HFFc6 (cell line): ENCODE data around the gene ANKRD40. TPM values are rescaled to one million over a fixed set of nuclear protein-coding genes. Genes with fewer than 3 reads are reported as not detected.

Experiments used
- DNase-seq: peaks from one replicate; pipeline ENCODE4 v3.0.0-alpha.2; 2018
- H3K27ac Mint-ChIP-seq: 2 replicates; pipeline ENCODE4 v1.8.0; 2020; ENCODE audit warnings: mild to moderate bottlenecking, mixed read lengths
- H3K27me3 Mint-ChIP-seq: 2 replicates; pipeline ENCODE4 v1.8.0; 2021; ENCODE audit warnings: mild to moderate bottlenecking, moderate library complexity, mixed read lengths; ENCODE audit not compliant: insufficient read depth
- H3K36me3 Mint-ChIP-seq: 2 replicates; pipeline ENCODE4 v1.8.0; 2021; ENCODE audit warnings: low read depth, mixed read lengths
- H3K4me1 Mint-ChIP-seq: 2 replicates; pipeline ENCODE4 v1.8.0; 2020; ENCODE audit warnings: low read depth, mixed read lengths
- H3K4me3 Mint-ChIP-seq: 2 replicates; pipeline ENCODE4 v1.8.0; 2020; ENCODE audit warnings: mild to moderate bottlenecking, moderate library complexity, mixed read lengths
- H3K9me3 Mint-ChIP-seq: 2 replicates; pipeline ENCODE4 v1.8.0; 2020; ENCODE audit warnings: mild to moderate bottlenecking, mixed read lengths
- CTCF ChIP-seq: fragments of 200-600 bp; sonication (generic); IDR thresholded peaks from 2 replicates; pipeline ENCODE4 v1.5.0; 2021; ENCODE audit warnings: antibody characterized with exemption, mild to moderate bottlenecking
- total RNA-seq, 6 experiments: library from RNA; stranded (reverse); fragmentation: NEBNext Ultra II Directional; extraction: Animal tissue kit (Norgen Biotek cat#: 25700); gene quantifications; 2 replicates in 1 of 6; 3 replicates in 5 of 6; pipeline ENCODE4 v1.2.3, GENCODE V29; 2021

The ANKRD40 gene
- total RNA-seq, 6 experiments from 2014 or later: 43.1 to 48.4 (median 46.6) TPM

GRCh38 chr17:50661795-50662391 lies 45.8 kb downstream of the ANKRD40 start:
- no peaks in the 10 kb centered on the region for H3K9me3 Mint-ChIP-seq
- DNase-seq: peak; percentile 88
- H3K27ac Mint-ChIP-seq: peak overlapping the region; percentile 96
- peak overlapping the region; percentile 71 for H3K4me3 Mint-ChIP-seq
- peaks cover 2% of the 10 kb centered on the region; the same call in 1 of the 2 replicates for H3K27me3 Mint-ChIP-seq
- peaks cover 9% of the 10 kb centered on the region; the same call in 1 of the 2 replicates for H3K36me3 Mint-ChIP-seq
- no peak for TF ChIP-seq CTCF
- peaks cover 51% of the 10 kb centered on the region for H3K4me1 Mint-ChIP-seq

GRCh38 chr17:50661348-50661747 lies 46.4 kb downstream of the ANKRD40 start:
- peak overlapping the region; percentile 71 for H3K4me3 Mint-ChIP-seq

GRCh38 chr17:50660887-50661345 lies 46.8 kb downstream of the ANKRD40 start:
- Mint-ChIP-seq H3K4me3 (peak overlapping the region; percentile 71), H3K4me1 (peaks cover 50% of the 10 kb centered on the region), H3K27ac (peak overlapping the region; percentile 96), H3K9me3 (no peaks in the 10 kb centered on the region), H3K36me3 (peaks cover 9% of the 10 kb centered on the region; the same call in 1 of the 2 replicates), H3K27me3 (peaks cover 2% of the 10 kb centered on the region; the same call in 1 of the 2 replicates)
- TF ChIP-seq CTCF: no peak
- no peak for DNase-seq

More at GRCh38 chr17:50661348-50661747, 46.4 kb downstream of the ANKRD40 start:
- Mint-ChIP-seq H3K27ac (peak overlapping the region; percentile 96), H3K9me3 (no peaks in the 10 kb centered on the region), H3K27me3 (peaks cover 2% of the 10 kb centered on the region; the same call in 1 of the 2 replicates), H3K4me1 (peaks cover 50% of the 10 kb centered on the region), H3K36me3 (peaks cover 9% of the 10 kb centered on the region; the same call in 1 of the 2 replicates)
- TF ChIP-seq CTCF: no peak
- no peak for DNase-seq

- Mint-ChIP-seq H3K36me3 (peaks cover 9% of the 10 kb centered on the region; the same call in 1 of the 2 replicates), H3K4me3 (peak overlapping the region; percentile 49), H3K27me3 (peaks cover 2% of the 10 kb centered on the region; the same call in 1 of the 2 replicates), H3K4me1 (peaks cover 50% of the 10 kb centered on the region), H3K27ac (peak overlapping the region; percentile 96), H3K9me3 (no peaks in the 10 kb centered on the region)
- no peak for TF ChIP-seq CTCF
- DNase-seq: no peak
Measured at GRCh38 chr17:50660042-50660886, 47.5 kb downstream of the ANKRD40 start.

- no peak overlapping the region for H3K4me3 Mint-ChIP-seq
- DNase-seq: no peak
- H3K4me1 Mint-ChIP-seq: peaks cover 50% of the 10 kb centered on the region
- H3K27ac Mint-ChIP-seq: peak overlapping the region; percentile 62; the same call in 1 of the 2 replicates
- TF ChIP-seq CTCF: 0 out of 2 replicates have a peak, but pooled peaks have one; percentile 7
- no peaks in the 10 kb centered on the region for H3K9me3 Mint-ChIP-seq
- peaks cover 9% of the 10 kb centered on the region; the same call in 1 of the 2 replicates for H3K36me3 Mint-ChIP-seq
- peaks cover 3% of the 10 kb centered on the region; the same call in 1 of the 2 replicates for H3K27me3 Mint-ChIP-seq
Measured at GRCh38 chr17:50659179-50659578, 48.5 kb downstream of the ANKRD40 start.
